ENCODE measurements around the gene PPP1R16B. TPM values are rescaled to one million over a fixed set of nuclear protein-coding genes. Genes with fewer than 3 reads are reported as not detected.

The PPP1R16B gene
- total RNA-seq, 4 donors from 2014 or later: 0.72 to 3.0 (median 1.4) TPM

DNA sequence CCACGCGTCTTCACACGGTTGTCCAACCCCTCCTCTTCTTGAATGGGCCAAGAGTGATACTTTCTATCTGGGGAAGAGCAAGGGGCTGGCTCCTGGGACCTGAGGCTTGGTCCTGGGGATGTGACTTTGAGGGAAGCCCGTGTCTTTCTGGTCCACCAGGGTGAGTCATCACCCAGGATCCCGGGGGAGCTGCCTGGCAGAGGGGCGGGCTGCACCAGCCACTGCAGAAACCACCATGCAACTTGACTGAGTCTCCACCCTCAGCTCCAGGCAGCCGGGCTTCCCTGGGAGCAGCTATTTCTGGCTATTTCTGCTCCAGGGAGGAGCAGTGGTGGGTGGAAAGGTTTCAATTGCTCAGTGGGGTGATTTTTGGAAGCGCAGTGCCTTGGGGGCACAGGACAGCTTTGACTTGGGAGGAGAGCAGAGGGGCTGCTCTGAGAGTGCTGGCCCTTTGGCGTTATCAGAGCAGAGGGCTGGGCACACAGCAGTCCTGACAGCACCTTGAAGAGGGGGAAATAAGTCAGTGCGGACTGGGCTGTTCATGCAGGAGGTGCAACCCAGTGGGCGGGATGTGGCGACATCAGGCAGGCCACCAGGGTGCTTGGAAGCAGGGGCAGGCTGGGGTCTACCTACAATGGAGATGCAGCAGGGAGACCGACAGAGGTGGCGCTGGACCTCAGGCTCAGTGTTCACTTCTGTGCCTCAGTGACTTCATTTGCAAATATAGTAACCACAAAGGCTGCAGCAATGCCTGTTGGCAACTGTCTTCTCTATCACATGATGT, 75.6 kb downstream of the PPP1R16B start:
- no peak for TF ChIP-seq POLR2A (IDR thresholded peaks at IDR 0.05)
- TF ChIP-seq, protein P1, sequence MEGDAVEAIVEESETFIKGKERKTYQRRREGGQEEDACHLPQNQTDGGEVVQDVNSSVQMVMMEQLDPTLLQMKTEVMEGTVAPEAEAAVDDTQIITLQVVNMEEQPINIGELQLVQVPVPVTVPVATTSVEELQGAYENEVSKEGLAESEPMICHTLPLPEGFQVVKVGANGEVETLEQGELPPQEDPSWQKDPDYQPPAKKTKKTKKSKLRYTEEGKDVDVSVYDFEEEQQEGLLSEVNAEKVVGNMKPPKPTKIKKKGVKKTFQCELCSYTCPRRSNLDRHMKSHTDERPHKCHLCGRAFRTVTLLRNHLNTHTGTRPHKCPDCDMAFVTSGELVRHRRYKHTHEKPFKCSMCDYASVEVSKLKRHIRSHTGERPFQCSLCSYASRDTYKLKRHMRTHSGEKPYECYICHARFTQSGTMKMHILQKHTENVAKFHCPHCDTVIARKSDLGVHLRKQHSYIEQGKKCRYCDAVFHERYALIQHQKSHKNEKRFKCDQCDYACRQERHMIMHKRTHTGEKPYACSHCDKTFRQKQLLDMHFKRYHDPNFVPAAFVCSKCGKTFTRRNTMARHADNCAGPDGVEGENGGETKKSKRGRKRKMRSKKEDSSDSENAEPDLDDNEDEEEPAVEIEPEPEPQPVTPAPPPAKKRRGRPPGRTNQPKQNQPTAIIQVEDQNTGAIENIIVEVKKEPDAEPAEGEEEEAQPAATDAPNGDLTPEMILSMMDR (IDR thresholded peaks at IDR 0.05): no peak
- 58 to 67% methylated on average over 14 of the region's 14 CpGs for WGBS, 2 donors
- no peak for DNase-seq (ENCODE audit: low spot score in 2 of 2)
- no peak overlapping the region for H3K4me3 ChIP-seq (ENCODE audit: low read depth, poor library complexity, severe bottlenecking)
- intact Hi-C loops (cut with DNase I; ENCODE audit: low total_unique reads): no loop called here

DNA sequence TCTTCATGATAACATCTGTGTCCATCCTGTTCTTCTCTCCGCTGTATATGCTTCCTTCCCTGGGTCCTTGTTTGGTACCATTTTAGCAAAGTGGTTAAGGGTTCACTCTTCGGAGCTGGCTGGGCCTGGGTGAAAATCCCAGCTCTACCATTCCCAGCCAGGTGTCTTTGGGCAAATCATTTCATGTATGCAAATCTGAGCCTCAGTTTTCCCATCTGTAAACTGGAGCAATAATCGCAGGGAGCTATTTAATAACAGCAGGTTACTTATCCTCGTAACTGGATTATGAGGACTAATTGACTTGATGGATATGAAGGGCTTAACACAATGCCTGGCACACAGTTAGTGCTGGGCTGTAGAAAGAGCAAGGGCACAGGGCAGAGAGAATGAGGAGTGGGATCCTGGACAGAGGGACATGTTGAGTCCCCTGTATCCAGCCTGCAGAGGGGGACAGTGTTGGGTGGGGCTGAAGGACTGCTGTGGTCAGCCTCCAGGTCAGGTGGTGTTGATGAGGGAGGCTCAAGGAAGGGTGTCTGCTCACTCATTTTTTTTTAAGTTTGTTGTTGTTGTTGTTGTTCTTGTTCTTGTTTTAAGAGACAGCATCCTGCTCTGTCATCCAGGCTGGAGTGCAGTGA, 76.4 kb downstream of the PPP1R16B start:
- intact Hi-C loops (cut with DNase I; ENCODE audit: low total_unique reads): no loop called here
- 89 to 97% methylated on average over 4 of the region's 4 CpGs for WGBS, 2 donors
- TF ChIP-seq, protein P1 (IDR thresholded peaks at IDR 0.05): no peak
- no peak for TF ChIP-seq POLR2A (IDR thresholded peaks at IDR 0.05)
- no peak overlapping the region for H3K4me3 ChIP-seq (ENCODE audit: low read depth, poor library complexity, severe bottlenecking)
- DNase-seq (ENCODE audit: low spot score in 2 of 2): no peak

DNA sequence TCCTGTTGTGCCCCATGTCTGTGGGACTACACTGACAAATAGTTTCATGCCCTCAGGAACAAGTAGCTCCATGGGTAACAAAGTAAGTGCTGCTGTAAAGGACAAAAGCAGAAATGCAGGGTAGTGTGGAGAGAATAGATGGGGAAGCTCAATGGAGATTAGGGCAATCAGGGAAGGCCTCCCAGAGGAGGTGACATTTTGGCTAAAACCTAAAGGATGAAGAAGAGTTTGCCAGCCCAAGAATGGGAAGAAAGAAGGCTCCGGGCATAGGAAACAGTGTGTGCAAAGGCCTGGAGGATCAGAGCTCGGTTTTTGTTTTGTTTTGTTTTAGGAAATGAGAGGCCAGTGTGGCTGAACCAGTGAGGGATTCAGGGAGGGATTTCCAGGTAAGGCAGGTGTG, 77.1 kb downstream of the PPP1R16B start:
- no peak overlapping the region for H3K4me3 ChIP-seq (ENCODE audit: low read depth, poor library complexity, severe bottlenecking)
- 76 to 81% methylated on average over 2 of the region's 2 CpGs for WGBS, 2 donors
- DNase-seq (ENCODE audit: low spot score in 2 of 2): no peak
- TF ChIP-seq, protein P1 (IDR thresholded peaks at IDR 0.05): no peak
- no peak for TF ChIP-seq POLR2A (IDR thresholded peaks at IDR 0.05)
- intact Hi-C loops (cut with DNase I; ENCODE audit: low total_unique reads): no loop called here

DNA sequence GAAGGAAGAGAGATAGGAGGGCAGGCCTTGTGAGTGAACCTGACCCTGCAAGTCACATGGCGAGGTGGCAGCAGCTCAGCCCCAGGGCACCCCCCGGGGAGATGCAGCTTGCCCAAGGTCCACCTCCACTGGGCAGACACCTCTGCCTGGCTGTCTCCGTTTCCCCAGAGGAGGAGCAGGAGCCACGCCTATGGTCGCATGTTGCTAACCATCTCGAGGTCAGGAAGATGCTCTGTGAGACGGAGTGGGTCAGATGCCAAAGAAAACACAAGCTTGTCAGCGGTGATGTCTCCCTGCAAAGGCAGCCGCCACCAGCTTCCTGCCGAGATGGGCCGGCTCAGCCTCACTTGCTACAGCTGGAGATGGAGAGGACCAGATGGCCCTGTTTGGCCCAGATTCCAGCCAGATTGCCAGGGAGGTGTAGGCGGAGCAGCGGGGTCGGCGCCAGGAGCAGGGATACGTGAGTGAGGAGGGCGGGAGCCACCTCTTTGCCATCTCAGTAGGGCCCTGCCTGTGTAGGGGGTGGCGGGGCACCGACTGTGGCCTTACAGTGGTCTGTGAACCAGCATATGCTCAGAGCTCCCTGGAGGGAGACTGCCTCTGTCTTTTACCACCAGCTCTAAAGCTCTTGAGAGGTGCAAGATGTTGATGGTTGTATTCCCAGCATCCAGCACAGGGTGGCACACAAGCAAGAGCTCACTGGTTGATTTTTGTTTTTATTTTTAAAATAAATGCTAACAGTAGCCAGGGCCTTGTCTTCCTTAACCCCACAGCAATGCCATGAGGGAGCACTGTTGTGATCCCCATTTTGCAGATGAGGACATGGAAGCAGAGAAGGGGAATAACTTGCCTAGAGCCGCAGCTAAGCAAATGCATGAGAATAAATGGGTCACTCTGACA, 77.8 kb downstream of the PPP1R16B start:
- intact Hi-C loops (cut with DNase I; ENCODE audit: low total_unique reads): no loop called here
- WGBS, 2 donors: 36 to 37% methylated on average over 18 to 19 of the region's 20 CpGs
- DNase-seq (ENCODE audit: low spot score in 2 of 2): no peak
- no peak overlapping the region for H3K4me3 ChIP-seq (ENCODE audit: low read depth, poor library complexity, severe bottlenecking)
- TF ChIP-seq, protein P1 (IDR thresholded peaks at IDR 0.05): no peak
- no peak for TF ChIP-seq POLR2A (IDR thresholded peaks at IDR 0.05)

- DNase-seq (ENCODE audit: low spot score in 2 of 2): no peak
- H3K4me3 ChIP-seq (ENCODE audit: low read depth, poor library complexity, severe bottlenecking): no peak overlapping the region
- TF ChIP-seq, protein P1 (IDR thresholded peaks at IDR 0.05): no peak
- no peak for TF ChIP-seq POLR2A (IDR thresholded peaks at IDR 0.05)
- intact Hi-C loops (cut with DNase I; ENCODE audit: low total_unique reads): no loop called here
- 88 to 90% methylated on average over 12 to 13 of the region's 13 CpGs for WGBS, 2 donors
Observed at GRCh38 chr20:38883981-38884733, 78.7 kb downstream of the PPP1R16B start.
